ENCODE measurements around the gene OR9I1. TPM values are rescaled to one million over a fixed set of nuclear protein-coding genes. Genes with fewer than 3 reads are reported as not detected.

The OR9I1 gene
- total and polyA plus RNA-seq, 10 of the 15 experiments (the other 5 are each of a cell fraction or from before 2014, with no cell fraction given), result not detected

- POLR2A ChIA-PET, result no interaction called here
- Histone ChIP-seq H3K9me3 (replicated peaks; ENCODE audit: control insufficient read depth, insufficient read depth, low read length) (no peaks in the 10 kb centered on the region), H3K27me3 (replicated peaks in 1 of 2; ENCODE audit: control insufficient read depth in 2 of 2, insufficient read depth in 2 of 2, low read length in 1 of 2) (no peaks in the 10 kb centered on the region), H3K4me3 (no peak overlapping the region), H3K27ac (ENCODE audit: control insufficient read depth, insufficient read depth) (no peak overlapping the region), H3K9ac (ENCODE audit: control insufficient read depth, insufficient read depth, low read length) (no peak overlapping the region), H3K36me3 (ENCODE audit: control insufficient read depth in 2 of 2, insufficient read depth in 2 of 2, low read length in 1 of 2) (no peaks in the 10 kb centered on the region), H3K4me2 (ENCODE audit: control insufficient read depth, insufficient read depth) (no peak overlapping the region), H3K4me1 (ENCODE audit: control insufficient read depth, insufficient read depth, low read length) (no peaks in the 10 kb centered on the region), H3K79me2 (ENCODE audit: control insufficient read depth, insufficient read depth, low read length) (no peaks in the 10 kb centered on the region), H4K20me1 (ENCODE audit: control insufficient read depth, insufficient read depth) (no peaks in the 10 kb centered on the region), H2AFZ (ENCODE audit: control insufficient read depth, low read depth, low read length) (no peak overlapping the region)
- SMC1A ChIA-PET (ENCODE audit: uncharacterized antibody, unreplicated experiment), result interaction anchor here (0.9 kb wide), 1 partner anchor 24 kb away, joined by 3 read pairs; no protein-coding TSS in a partner anchor
- TF ChIP-seq YBX1 (IDR thresholded peaks at IDR 0.05) (no peak), ZZZ3 (IDR thresholded peaks at IDR 0.05; ENCODE audit: control insufficient read depth, insufficient read length, low read depth) (no peak), SIN3A (IDR thresholded peaks at IDR 0.05; ENCODE audit: low read depth, low read length) (no peak), POLR2A (IDR thresholded peaks at IDR 0.05; ENCODE audit: low read depth, low read length) (no peak), NR2C1 (IDR thresholded peaks at IDR 0.05) (no peak), NR2F1 (conservative IDR thresholded peaks at IDR 0.05) (no peak), SIX5 (IDR thresholded peaks at IDR 0.05; ENCODE audit: low read depth, low read length, severe bottlenecking) (no peak)
- CTCF ChIA-PET, result no interaction called here
- DNase-seq (ENCODE audit: low read depth, low spot score) (no peak), FAIRE-seq (no peak), ATAC-seq (no peak)
- intact Hi-C loops (cut with micrococcal nuclease; ENCODE audit: unreplicated experiment) (no loop called here), in situ Hi-C loops (cut with MboI) (no loop called here)
- BruUV-seq (replicated peaks), result no TSS peak
- RAD21 ChIA-PET (ENCODE audit: unreplicated experiment), result no interaction called here
These were observed 2.0 kb upstream of the OR9I1 start for GRCh38 chr11:58127350-58127749.

GRCh38 chr11:58121096-58121495 is 4.2 kb downstream of the OR9I1 start:
- H4K20me1 ChIP-seq (ENCODE audit: control insufficient read depth, insufficient read depth), result no peaks in the 10 kb centered on the region
- intact Hi-C loops (cut with micrococcal nuclease; ENCODE audit: unreplicated experiment) (no loop called here), in situ Hi-C loops (cut with MboI) (no loop called here)
- ChIA-PET SMC1A (ENCODE audit: uncharacterized antibody, unreplicated experiment) (no interaction called here), RAD21 (ENCODE audit: unreplicated experiment) (no interaction called here), CTCF (no interaction called here), POLR2A (interaction anchor here (0.5 kb wide), 1 partner anchor 142 kb away, joined by 3 read pairs; no protein-coding TSS in a partner anchor)
- H3K9me3 ChIP-seq (replicated peaks; ENCODE audit: control insufficient read depth, insufficient read depth, low read length), result no peaks in the 10 kb centered on the region
- ATAC-seq (no peak), DNase-seq (ENCODE audit: low read depth, low spot score) (no peak), FAIRE-seq (no peak)
- no TSS peak for BruUV-seq (replicated peaks)
- WGBS (ENCODE audit: insufficient coverage, insufficient replicate concordance, low lambda C conversion rate, missing lambda C conversion rate), result 0% methylated on average over 1 of the region's 1 CpG
- H3K4me1 ChIP-seq (ENCODE audit: control insufficient read depth, insufficient read depth, low read length), result no peaks in the 10 kb centered on the region
- H3K27ac ChIP-seq (ENCODE audit: control insufficient read depth, insufficient read depth), result no peak overlapping the region
- no peak overlapping the region for H3K9ac ChIP-seq (ENCODE audit: control insufficient read depth, insufficient read depth, low read length)
- no peak overlapping the region for H3K4me3 ChIP-seq
- H3K36me3 ChIP-seq (ENCODE audit: control insufficient read depth in 2 of 2, insufficient read depth in 2 of 2, low read length in 1 of 2), result no peaks in the 10 kb centered on the region
- no peaks in the 10 kb centered on the region for H3K27me3 ChIP-seq (replicated peaks in 1 of 2; ENCODE audit: control insufficient read depth in 2 of 2, insufficient read depth in 2 of 2, low read length in 1 of 2)
- no peak overlapping the region for H3K4me2 ChIP-seq (ENCODE audit: control insufficient read depth, insufficient read depth)
- H2AFZ ChIP-seq (ENCODE audit: control insufficient read depth, low read depth, low read length), result no peak overlapping the region
- no peaks in the 10 kb centered on the region for H3K79me2 ChIP-seq (ENCODE audit: control insufficient read depth, insufficient read depth, low read length)
- TF ChIP-seq MEF2A (IDR thresholded peaks at IDR 0.05; ENCODE audit: insufficient read depth, low read depth, low read length), result no peak
- no peak for TF ChIP-seq BMI1 (IDR thresholded peaks at IDR 0.05; ENCODE audit: borderline replicate concordance)
- TF ChIP-seq NBN (IDR thresholded peaks at IDR 0.05), result no peak
- TF ChIP-seq ZBTB40 (IDR thresholded peaks at IDR 0.05; ENCODE audit: borderline replicate concordance), result no peak
- TF ChIP-seq GABPA (IDR thresholded peaks at IDR 0.05; ENCODE audit: low read depth), result no peak
- no peak for TF ChIP-seq BCL11A (IDR thresholded peaks at IDR 0.05; ENCODE audit: low read depth, low read length)
- no peak for TF ChIP-seq CBX3 (IDR thresholded peaks at IDR 0.05; ENCODE audit: borderline replicate concordance, low read depth)
- TF ChIP-seq MLLT1 (IDR thresholded peaks at IDR 0.05), result no peak
- no peak for TF ChIP-seq ZNF384 (IDR thresholded peaks at IDR 0.05; ENCODE audit: borderline replicate concordance, low read depth, low read length)

Data from GM12878 (cell line).